Activated CD4-positive, alpha-beta T cell treated with anti-CD3 and anti-CD28 coated beads, Interleukin-2, amount 50 U/mL, for 1 hour (primary cell): ENCODE measurements around the gene JAKMIP2.
A peak's percentile ranks its signal among the peaks of the same experiment; 100 is the strongest.
"Not testable (repeated sequence)": the region's sequence is repeated elsewhere in the genome, so short reads cannot be mapped to it uniquely, and the experiment has no call there.

Experiments
- DNase-seq: peaks from one replicate; pipeline ENCODE4 v3.0.0-alpha.2; 2020

The JAKMIP2 gene

GRCh38 chr5:147586832-147587231, 195.7 kb downstream of the JAKMIP2 start:
- DNase-seq, result no peak

- no peak for DNase-seq
Observed at GRCh38 chr5:147586221-147586620, 196.3 kb downstream of the JAKMIP2 start.

- DNase-seq, result not testable (repeated sequence)
Observed at GRCh38 chr5:147582272-147582671, 200.3 kb downstream of the JAKMIP2 start.

GRCh38 chr5:147580418-147580817, 202.1 kb downstream of the JAKMIP2 start:
- DNase-seq, result not testable (repeated sequence)

GRCh38 chr5:147578228-147579024, 204.1 kb downstream of the JAKMIP2 start:
- DNase-seq, result no peak

- peak; percentile 4 for DNase-seq
Observed at GRCh38 chr5:147576646-147577535, 205.6 kb downstream of the JAKMIP2 start.

GRCh38 chr5:147575598-147575997, 206.9 kb downstream of the JAKMIP2 start:
- DNase-seq, result no peak

- no peak for DNase-seq
Observed at GRCh38 chr5:147573211-147573610, 209.3 kb downstream of the JAKMIP2 start.

- DNase-seq, result no peak
Observed at GRCh38 chr5:147568710-147569406, 213.7 kb downstream of the JAKMIP2 start.

- no peak for DNase-seq
Observed at GRCh38 chr5:147567917-147568598, 214.5 kb downstream of the JAKMIP2 start.

- no peak for DNase-seq
Observed at GRCh38 chr5:147565524-147565923, 217.0 kb downstream of the JAKMIP2 start.

GRCh38 chr5:147564124-147564486, 218.4 kb downstream of the JAKMIP2 start:
- DNase-seq, result no peak

GRCh38 chr5:147563466-147564123, 218.9 kb downstream of the JAKMIP2 start:
- no peak for DNase-seq

- no peak for DNase-seq
Observed at GRCh38 chr5:147561435-147561834, 221.1 kb downstream of the JAKMIP2 start.

- DNase-seq, result no peak
Observed at GRCh38 chr5:147560718-147561331, 221.7 kb downstream of the JAKMIP2 start.

GRCh38 chr5:147559749-147560148, 222.8 kb downstream of the JAKMIP2 start:
- no peak for DNase-seq

GRCh38 chr5:147558826-147559225, 223.7 kb downstream of the JAKMIP2 start:
- no peak for DNase-seq

- no peak for DNase-seq
Observed at GRCh38 chr5:147557876-147558745, 224.4 kb downstream of the JAKMIP2 start.

- DNase-seq, result no peak
Observed at GRCh38 chr5:147555176-147555575, 227.4 kb downstream of the JAKMIP2 start.

GRCh38 chr5:147554261-147554817, 228.2 kb downstream of the JAKMIP2 start:
- no peak for DNase-seq
